BLaER1 (cell line): Measurements from ENCODE around the gene GPHB5.
"Not testable (repeated sequence)": the region's sequence is repeated elsewhere in the genome, so short reads cannot be mapped to it uniquely, and the experiment has no call there.

Experiments used
- H3K27ac ChIP-seq: shearing (Covaris generic); formaldehyde crosslinking; 2 replicates; pipeline ENCODE4 v1.8.1; 2022
- H3K27me3 ChIP-seq: shearing (Covaris generic); formaldehyde crosslinking; 2 replicates; pipeline ENCODE4 v1.8.1; 2022
- H3K36me3 ChIP-seq: shearing (Covaris generic); formaldehyde crosslinking; 2 replicates; pipeline ENCODE4 v1.8.1; 2022
- H3K4me1 ChIP-seq: shearing (Covaris generic); formaldehyde crosslinking; 2 replicates; pipeline ENCODE4 v1.8.1; 2022
- H3K4me2 ChIP-seq: shearing (Covaris generic); formaldehyde crosslinking; 2 replicates; pipeline ENCODE4 v1.8.1; 2022
- H3K4me3 ChIP-seq: shearing (Covaris generic); formaldehyde crosslinking; 2 replicates; pipeline ENCODE4 v1.8.1; 2022
- H3K9ac ChIP-seq: shearing (Covaris generic); formaldehyde crosslinking; 2 replicates; pipeline ENCODE4 v1.8.1; 2022
- H3K9me3 ChIP-seq: shearing (Covaris generic); formaldehyde crosslinking; 2 replicates; pipeline ENCODE4 v1.8.1; 2022
- H4K20me1 ChIP-seq: shearing (Covaris generic); formaldehyde crosslinking; 2 replicates; pipeline ENCODE4 v1.8.1; 2022
- Cebpa-rat ChIP-seq: shearing (Covaris generic); IDR thresholded peaks from 2 replicates; pipeline ENCODE4 v1.8.1; 2022

The GPHB5 gene

GRCh38 chr14:63326840-63327239, 8.1 kb upstream of the GPHB5 start:
- no peak for TF ChIP-seq Cebpa-rat
- no peaks in the 10 kb centered on the region for H4K20me1 ChIP-seq
- H3K9ac ChIP-seq = no peak overlapping the region
- H3K9me3 ChIP-seq = no peaks in the 10 kb centered on the region
- H3K4me3 ChIP-seq = no peak overlapping the region
- no peak overlapping the region for H3K4me2 ChIP-seq
- no peaks in the 10 kb centered on the region for H3K4me1 ChIP-seq
- no peak overlapping the region for H3K27ac ChIP-seq
- no peaks in the 10 kb centered on the region for H3K27me3 ChIP-seq
- H3K36me3 ChIP-seq = no peaks in the 10 kb centered on the region

- H3K36me3 ChIP-seq = no peaks in the 10 kb centered on the region
- no peak overlapping the region for H3K4me3 ChIP-seq
- H3K9me3 ChIP-seq = no peaks in the 10 kb centered on the region
- no peaks in the 10 kb centered on the region for H3K4me1 ChIP-seq
- H3K27me3 ChIP-seq = no peaks in the 10 kb centered on the region
- H3K9ac ChIP-seq = no peak overlapping the region
- no peak overlapping the region for H3K27ac ChIP-seq
- no peaks in the 10 kb centered on the region for H4K20me1 ChIP-seq
- no peak for TF ChIP-seq Cebpa-rat
- no peak overlapping the region for H3K4me2 ChIP-seq
These were observed 4.3 kb upstream of the GPHB5 start for GRCh38 chr14:63322897-63323573.

- Histone ChIP-seq H3K4me2 (no peak overlapping the region), H3K4me3 (no peak overlapping the region), H3K36me3 (no peaks in the 10 kb centered on the region), H3K9ac (no peak overlapping the region), H3K9me3 (no peaks in the 10 kb centered on the region), H3K27ac (no peak overlapping the region), H4K20me1 (no peaks in the 10 kb centered on the region), H3K27me3 (no peaks in the 10 kb centered on the region), H3K4me1 (no peaks in the 10 kb centered on the region)
- no peak for TF ChIP-seq Cebpa-rat
These were observed 3.7 kb upstream of the GPHB5 start for GRCh38 chr14:63322472-63322871.

GRCh38 chr14:63308723-63309317, 9.9 kb downstream of the GPHB5 start:
- Histone ChIP-seq H3K4me3 (no peak overlapping the region), H3K27me3 (no peaks in the 10 kb centered on the region), H3K36me3 (no peaks in the 10 kb centered on the region), H3K4me2 (no peak overlapping the region), H3K27ac (no peak overlapping the region), H3K9me3 (no peaks in the 10 kb centered on the region), H4K20me1 (no peaks in the 10 kb centered on the region), H3K9ac (no peak overlapping the region), H3K4me1 (no peaks in the 10 kb centered on the region)
- no peak for TF ChIP-seq Cebpa-rat

- not testable (repeated sequence) for H3K27me3 ChIP-seq
These were observed 14.3 kb downstream of the GPHB5 start for GRCh38 chr14:63304429-63304828.

GRCh38 chr14:63301891-63302534, 16.7 kb downstream of the GPHB5 start:
- H3K4me3 ChIP-seq = no peak overlapping the region

More at GRCh38 chr14:63304429-63304828, 14.3 kb downstream of the GPHB5 start:
- H3K36me3 ChIP-seq, H3K4me3 ChIP-seq, H3K9ac ChIP-seq, H3K9me3 ChIP-seq, H3K4me1 ChIP-seq, H4K20me1 ChIP-seq, H3K4me2 ChIP-seq, H3K27ac ChIP-seq: not testable (repeated sequence)

GRCh38 chr14:63300854-63301253, 17.9 kb downstream of the GPHB5 start:
- no peak overlapping the region for H3K4me2 ChIP-seq
- no peak overlapping the region for H3K4me3 ChIP-seq
- no peak for TF ChIP-seq Cebpa-rat
- peaks cover 25% of the 10 kb centered on the region for H3K4me1 ChIP-seq
- no peaks in the 10 kb centered on the region for H3K36me3 ChIP-seq
- no peak overlapping the region for H3K27ac ChIP-seq
- H3K9me3 ChIP-seq = no peaks in the 10 kb centered on the region
- H4K20me1 ChIP-seq = no peaks in the 10 kb centered on the region
- no peak overlapping the region for H3K9ac ChIP-seq
- H3K27me3 ChIP-seq = no peaks in the 10 kb centered on the region

More at GRCh38 chr14:63301891-63302534, 16.7 kb downstream of the GPHB5 start:
- no peaks in the 10 kb centered on the region for H4K20me1 ChIP-seq
- H3K4me2 ChIP-seq = no peak overlapping the region
- H3K9ac ChIP-seq = no peak overlapping the region
- no peaks in the 10 kb centered on the region for H3K9me3 ChIP-seq
- H3K36me3 ChIP-seq = no peaks in the 10 kb centered on the region
- peaks cover 15% of the 10 kb centered on the region for H3K4me1 ChIP-seq
- no peak overlapping the region for H3K27ac ChIP-seq
- H3K27me3 ChIP-seq = no peaks in the 10 kb centered on the region
- no peak for TF ChIP-seq Cebpa-rat

- TF ChIP-seq Cebpa-rat = no peak
- no peaks in the 10 kb centered on the region for H3K36me3 ChIP-seq
- H3K9ac ChIP-seq = no peak overlapping the region
- no peaks in the 10 kb centered on the region for H3K27me3 ChIP-seq
- no peak overlapping the region for H3K27ac ChIP-seq
- H3K4me1 ChIP-seq = peaks cover 38% of the 10 kb centered on the region
- no peaks in the 10 kb centered on the region for H3K9me3 ChIP-seq
- no peaks in the 10 kb centered on the region for H4K20me1 ChIP-seq
- H3K4me2 ChIP-seq = peak overlapping the region; percentile 56
- no peak overlapping the region for H3K4me3 ChIP-seq
These were observed 19.2 kb downstream of the GPHB5 start for GRCh38 chr14:63299351-63300110.

- TF ChIP-seq Cebpa-rat = no peak
- no peak overlapping the region for H3K27ac ChIP-seq
- H3K4me2 ChIP-seq = no peak overlapping the region
- H3K27me3 ChIP-seq = no peaks in the 10 kb centered on the region
- H3K9me3 ChIP-seq = no peaks in the 10 kb centered on the region
- H3K36me3 ChIP-seq = no peaks in the 10 kb centered on the region
- H4K20me1 ChIP-seq = no peaks in the 10 kb centered on the region
- H3K9ac ChIP-seq = no peak overlapping the region
- H3K4me1 ChIP-seq = peaks cover 54% of the 10 kb centered on the region
- no peak overlapping the region for H3K4me3 ChIP-seq
These were observed 21.2 kb downstream of the GPHB5 start for GRCh38 chr14:63297372-63298063.
